GM21447 (cell line): ENCODE measurements around the gene DDX25.

Experiments
- ATAC-seq: cut with Tn5 transposase; IDR thresholded peaks from one replicate; pipeline ENCODE4 v1.9.1; 2021; ENCODE audit not compliant: unreplicated experiment

Gene DDX25

GRCh38 chr11:125933030-125933813, 28.9 kb downstream of the DDX25 start:
- ATAC-seq = no peak

GRCh38 chr11:125934473-125934872, 30.2 kb downstream of the DDX25 start:
- ATAC-seq = no peak

GRCh38 chr11:125935056-125935455, 30.7 kb downstream of the DDX25 start:
- no peak for ATAC-seq

- ATAC-seq = no peak
Measured at GRCh38 chr11:125935618-125936199, 31.4 kb downstream of the DDX25 start.

GRCh38 chr11:125938418-125938817, 34.1 kb downstream of the DDX25 start:
- no peak for ATAC-seq

- no peak for ATAC-seq
Measured at GRCh38 chr11:125939081-125939521, 34.8 kb downstream of the DDX25 start.

GRCh38 chr11:125940145-125940544, 35.8 kb downstream of the DDX25 start:
- ATAC-seq = no peak

- ATAC-seq = no peak
Measured at GRCh38 chr11:125941267-125941618, 36.9 kb downstream of the DDX25 start.

GRCh38 chr11:125941619-125942611, 37.6 kb downstream of the DDX25 start:
- no peak for ATAC-seq

- no peak for ATAC-seq
Measured at GRCh38 chr11:125942771-125943428, 38.6 kb downstream of the DDX25 start.

- ATAC-seq = no peak
Measured at GRCh38 chr11:125943661-125944349, 39.5 kb downstream of the DDX25 start.

- no peak for ATAC-seq
Measured at GRCh38 chr11:125944350-125945010, 40.2 kb downstream of the DDX25 start.

- ATAC-seq = no peak
Measured at GRCh38 chr11:125945011-125945796, 40.9 kb downstream of the DDX25 start.

- no peak for ATAC-seq
Measured at GRCh38 chr11:125945797-125946520, 41.7 kb downstream of the DDX25 start, which contains the start of gene VSIG10L2. TSS of gene VSIG10L2 (plus strand) at chr11:125946044. CDS start at chr11:125946056, 12 bp downstream.

- ATAC-seq = no peak
Measured at GRCh38 chr11:125946712-125947418, 42.6 kb downstream of the DDX25 start.

- ATAC-seq = no peak
Measured at GRCh38 chr11:125947419-125948277, 43.3 kb downstream of the DDX25 start.
